Activated CD8-positive, alpha-beta T cell treated with anti-CD3 and anti-CD28 coated beads for 36 hours (primary cell): ENCODE data around the gene HOPX. TPM values are rescaled to one million over a fixed set of nuclear protein-coding genes. Genes with fewer than 3 reads are reported as not detected.

Experiments used
- ATAC-seq: fragments of 200-7000 bp; cut with Tn5 transposase; one replicate; pipeline ENCODE4 v1.10.0; 2021; ENCODE audit warnings: mild to moderate bottlenecking, moderate library complexity
- CTCF ChIA-PET: fragments of 350-600 bp; sonication (Branson Sonifier 250); formaldehyde crosslinking; loops from one replicate; lab custom pipeline; 2021; ENCODE audit warnings: antibody characterized with exemption; lab: Charles Lee
- POLR2A ChIA-PET: fragments of 350-600 bp; sonication (Branson Sonifier 250); formaldehyde crosslinking; loops from one replicate; lab custom pipeline; 2021; ENCODE audit warnings: antibody characterized with exemption; lab: Charles Lee
- DNase-seq: peaks from one replicate; pipeline ENCODE4 v3.0.0-alpha.2; 2020
- H3K27ac Mint-ChIP-seq: one replicate; pipeline ENCODE4 v1.8.0; 2021; ENCODE audit warnings: mild to moderate bottlenecking, mixed read lengths
- H3K27me3 Mint-ChIP-seq: one replicate; pipeline ENCODE4 v1.8.0; 2021; ENCODE audit warnings: mixed read lengths
- H3K36me3 Mint-ChIP-seq: one replicate; pipeline ENCODE4 v1.8.0; 2021; ENCODE audit warnings: low read depth, mixed read lengths
- H3K4me1 Mint-ChIP-seq: one replicate; pipeline ENCODE4 v1.8.0; 2021; ENCODE audit warnings: low read depth, mixed read lengths
- H3K4me3 Mint-ChIP-seq: one replicate; pipeline ENCODE4 v1.8.0; 2021; ENCODE audit warnings: mild to moderate bottlenecking, moderate library complexity, mixed read lengths
- H3K9me3 Mint-ChIP-seq: one replicate; pipeline ENCODE4 v1.8.0; 2021; ENCODE audit warnings: mixed read lengths
- CTCF ChIP-seq: fragments of 200-600 bp; IDR thresholded peaks from one replicate; pipeline ENCODE4 v1.8.0; 2022; ENCODE audit warnings: antibody characterized with exemption, mild to moderate bottlenecking
- intact Hi-C: fragments of 100-400 bp; cut with micrococcal nuclease; formaldehyde crosslinking; loops from one replicate; pipeline ENCODE4 v1.10.0; 2022
- total RNA-seq, 2 experiments: library from RNA; stranded (reverse); gene quantifications; one replicate each; pipeline ENCODE4 v1.2.3, GENCODE V29; 2021

Gene HOPX
- total RNA-seq, 2 experiments from 2014 or later, result 55.8 to 58.7 TPM

- no peaks in the 10 kb centered on the region for H3K4me1 Mint-ChIP-seq
- no peak overlapping the region for H3K4me3 Mint-ChIP-seq
- H3K36me3 Mint-ChIP-seq, result no peaks in the 10 kb centered on the region
- H3K27me3 Mint-ChIP-seq, result peaks cover 1% of the 10 kb centered on the region
- no peaks in the 10 kb centered on the region for H3K9me3 Mint-ChIP-seq
- DNase-seq, result no peak
- no peak overlapping the region for H3K27ac Mint-ChIP-seq
- POLR2A ChIA-PET, result no interaction called here
- no peak for TF ChIP-seq CTCF
- CTCF ChIA-PET, result no interaction called here
- intact Hi-C loops, result no loop called here
- no peak for ATAC-seq
Measured at GRCh38 chr4:56704089-56704871, 23.2 kb upstream of the HOPX start.

- Mint-ChIP-seq H3K9me3 (no peaks in the 10 kb centered on the region), H3K4me3 (no peak overlapping the region), H3K4me1 (no peaks in the 10 kb centered on the region), H3K36me3 (no peaks in the 10 kb centered on the region), H3K27me3 (no peaks in the 10 kb centered on the region), H3K27ac (no peak overlapping the region)
- ChIA-PET CTCF (no interaction called here), POLR2A (no interaction called here)
- ATAC-seq (no peak), DNase-seq (no peak)
- intact Hi-C loops, result no loop called here
- no peak for TF ChIP-seq CTCF
Measured at GRCh38 chr4:56703378-56703777, 22.3 kb upstream of the HOPX start.

GRCh38 chr4:56701644-56702043 lies 20.5 kb upstream of the HOPX start:
- Mint-ChIP-seq H3K4me3 (no peak overlapping the region), H3K27ac (no peak overlapping the region), H3K36me3 (no peaks in the 10 kb centered on the region), H3K4me1 (no peaks in the 10 kb centered on the region), H3K27me3 (no peaks in the 10 kb centered on the region), H3K9me3 (no peaks in the 10 kb centered on the region)
- TF ChIP-seq CTCF, result no peak
- intact Hi-C loops, result no loop called here
- no peak for ATAC-seq
- no peak for DNase-seq
- CTCF ChIA-PET, result interaction anchor here (1.1 kb wide), 1 partner anchor 23 kb away, joined by 3 read pairs; no protein-coding TSS in a partner anchor
- POLR2A ChIA-PET, result no interaction called here

- ATAC-seq, result no peak
- CTCF ChIA-PET, result no interaction called here
- H3K9me3 Mint-ChIP-seq, result no peaks in the 10 kb centered on the region
Measured at GRCh38 chr4:56701161-56701480, 20.0 kb upstream of the HOPX start.

More at GRCh38 chr4:56701161-56701480, 20.0 kb upstream of the HOPX start:
- Mint-ChIP-seq H3K27ac (no peak overlapping the region), H3K4me1 (no peaks in the 10 kb centered on the region), H3K36me3 (no peaks in the 10 kb centered on the region), H3K4me3 (no peak overlapping the region), H3K27me3 (no peaks in the 10 kb centered on the region)
- TF ChIP-seq CTCF, result no peak
- DNase-seq, result no peak
- POLR2A ChIA-PET, result no interaction called here
- intact Hi-C loops, result no loop called here
